ENCODE measurements around the gene SYT9.

SYT9 gene, protein sequence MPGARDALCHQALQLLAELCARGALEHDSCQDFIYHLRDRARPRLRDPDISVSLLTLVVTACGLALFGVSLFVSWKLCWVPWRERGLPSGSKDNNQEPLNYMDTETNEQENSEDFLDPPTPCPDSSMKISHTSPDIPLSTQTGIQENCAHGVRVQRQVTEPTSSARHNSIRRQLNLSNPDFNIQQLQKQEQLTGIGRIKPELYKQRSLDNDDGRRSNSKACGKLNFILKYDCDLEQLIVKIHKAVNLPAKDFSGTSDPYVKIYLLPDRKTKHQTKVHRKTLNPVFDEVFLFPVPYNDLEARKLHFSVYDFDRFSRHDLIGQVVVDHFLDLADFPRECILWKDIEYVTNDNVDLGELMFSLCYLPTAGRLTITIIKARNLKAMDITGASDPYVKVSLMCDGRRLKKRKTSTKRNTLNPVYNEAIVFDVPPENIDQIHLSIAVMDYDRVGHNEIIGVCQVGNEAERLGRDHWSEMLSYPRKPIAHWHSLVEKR

DNA sequence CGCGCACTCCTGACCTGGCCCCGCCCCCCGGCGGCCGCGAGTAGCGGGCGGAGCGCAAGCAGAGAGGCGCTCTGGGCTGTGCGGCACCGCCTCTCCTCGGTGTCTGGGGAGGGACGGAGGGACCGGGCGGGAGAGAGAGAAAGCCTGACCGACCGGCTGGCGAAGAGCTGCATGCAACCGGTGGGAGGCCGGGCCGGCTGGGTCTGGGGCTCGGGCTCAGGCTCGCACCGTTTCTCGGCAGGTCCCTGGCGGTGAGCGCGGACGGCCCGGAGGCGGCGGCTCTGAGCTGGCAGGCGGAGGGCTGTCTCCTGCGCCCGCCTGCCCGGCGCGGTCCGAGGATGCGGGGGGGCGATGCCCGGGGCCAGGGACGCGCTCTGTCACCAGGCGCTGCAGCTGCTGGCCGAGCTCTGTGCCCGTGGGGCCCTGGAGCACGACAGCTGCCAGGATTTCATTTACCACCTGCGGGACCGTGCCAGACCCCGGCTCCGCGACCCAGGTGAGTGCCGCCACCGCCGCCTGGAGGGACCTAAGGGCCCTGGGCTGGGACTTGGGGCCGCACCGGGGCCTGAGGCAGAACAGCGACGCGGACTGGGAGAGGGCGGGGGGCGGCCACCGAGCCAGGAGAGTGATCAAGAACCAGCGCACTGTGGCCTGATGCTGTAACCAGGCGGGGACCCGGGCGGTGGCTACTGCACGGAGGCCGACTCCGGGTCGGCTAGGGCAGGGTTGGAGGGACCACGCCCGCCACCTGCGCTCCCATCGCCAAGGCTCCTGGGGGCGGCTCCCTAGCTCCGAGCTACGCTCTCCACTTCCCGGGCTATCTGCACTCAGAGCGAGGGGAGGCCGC, at the start of gene SYT9:
TSS of gene SYT9 (plus strand) at position 69 of the 847 bp plus-strand sequence. CDS start at position 352, 283 bp downstream.
- DNase-seq: peak; percentile 87
- no peaks in the 10 kb centered on the region for H3K4me1 Mint-ChIP-seq
- no peaks in the 10 kb centered on the region for H3K36me3 Mint-ChIP-seq (ENCODE audit: low read depth)
- H3K4me3 Mint-ChIP-seq: peak within 1 kb of the TSS; percentile 84
- TF ChIP-seq, protein P1, sequence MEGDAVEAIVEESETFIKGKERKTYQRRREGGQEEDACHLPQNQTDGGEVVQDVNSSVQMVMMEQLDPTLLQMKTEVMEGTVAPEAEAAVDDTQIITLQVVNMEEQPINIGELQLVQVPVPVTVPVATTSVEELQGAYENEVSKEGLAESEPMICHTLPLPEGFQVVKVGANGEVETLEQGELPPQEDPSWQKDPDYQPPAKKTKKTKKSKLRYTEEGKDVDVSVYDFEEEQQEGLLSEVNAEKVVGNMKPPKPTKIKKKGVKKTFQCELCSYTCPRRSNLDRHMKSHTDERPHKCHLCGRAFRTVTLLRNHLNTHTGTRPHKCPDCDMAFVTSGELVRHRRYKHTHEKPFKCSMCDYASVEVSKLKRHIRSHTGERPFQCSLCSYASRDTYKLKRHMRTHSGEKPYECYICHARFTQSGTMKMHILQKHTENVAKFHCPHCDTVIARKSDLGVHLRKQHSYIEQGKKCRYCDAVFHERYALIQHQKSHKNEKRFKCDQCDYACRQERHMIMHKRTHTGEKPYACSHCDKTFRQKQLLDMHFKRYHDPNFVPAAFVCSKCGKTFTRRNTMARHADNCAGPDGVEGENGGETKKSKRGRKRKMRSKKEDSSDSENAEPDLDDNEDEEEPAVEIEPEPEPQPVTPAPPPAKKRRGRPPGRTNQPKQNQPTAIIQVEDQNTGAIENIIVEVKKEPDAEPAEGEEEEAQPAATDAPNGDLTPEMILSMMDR (IDR thresholded peaks at IDR 0.05): no peak
- H3K27ac Mint-ChIP-seq: no peak within 1 kb of the TSS
- peaks cover 15% of the 10 kb centered on the region for H3K9me3 Mint-ChIP-seq
- peaks cover 89% of the 10 kb centered on the region for H3K27me3 Mint-ChIP-seq (ENCODE audit: low read depth, poor library complexity)

DNA sequence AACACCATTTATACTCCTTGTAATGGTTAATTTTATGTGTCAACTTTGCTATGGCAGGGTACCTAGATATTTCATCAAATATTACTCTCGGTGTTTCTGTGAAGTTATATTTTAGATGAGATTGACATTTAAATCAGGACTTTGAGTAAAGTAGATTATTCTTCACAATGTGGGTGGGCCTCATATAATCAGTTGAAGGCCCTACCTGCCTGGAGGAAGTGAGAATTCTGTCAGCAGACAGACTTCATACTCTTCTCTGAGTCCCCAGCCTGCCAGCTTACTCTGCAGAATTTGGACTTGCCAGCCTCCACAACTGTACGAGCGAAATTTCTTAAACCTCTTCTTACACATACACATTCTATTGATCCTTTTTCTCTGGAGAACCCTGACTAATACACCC, 49.3 kb upstream of the SYT9 start:
- Mint-ChIP-seq H3K4me3 (no peak overlapping the region), H3K4me1 (no peaks in the 10 kb centered on the region), H3K9me3 (no peaks in the 10 kb centered on the region), H3K27me3 (ENCODE audit: low read depth, poor library complexity) (peaks cover 16% of the 10 kb centered on the region), H3K36me3 (ENCODE audit: low read depth) (no peaks in the 10 kb centered on the region), H3K27ac (no peak overlapping the region)
- TF ChIP-seq, protein P1 (IDR thresholded peaks at IDR 0.05): no peak
- no peak for DNase-seq

DNA sequence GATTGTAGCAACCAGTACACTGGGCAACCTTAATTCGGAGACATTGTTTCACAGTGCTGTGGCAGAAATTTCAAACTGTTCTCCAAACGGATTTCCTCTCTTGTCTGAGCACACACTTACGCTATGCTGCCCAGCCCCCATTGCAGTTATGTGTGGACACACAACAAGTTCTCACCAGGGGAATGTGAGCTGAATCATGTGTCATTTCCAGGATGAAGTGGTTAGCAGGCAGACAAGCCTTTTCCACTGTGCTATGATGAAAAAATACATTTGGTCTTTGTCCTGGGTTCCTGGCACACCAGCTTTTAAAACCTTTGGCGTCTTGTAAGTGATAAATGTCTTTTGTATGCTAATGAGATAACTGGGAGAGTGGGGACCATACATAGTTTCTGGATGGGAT, 46.9 kb upstream of the SYT9 start:
- H3K36me3 Mint-ChIP-seq (ENCODE audit: low read depth): no peaks in the 10 kb centered on the region
- no peaks in the 10 kb centered on the region for H3K9me3 Mint-ChIP-seq
- no peaks in the 10 kb centered on the region for H3K4me1 Mint-ChIP-seq
- peaks cover 16% of the 10 kb centered on the region for H3K27me3 Mint-ChIP-seq (ENCODE audit: low read depth, poor library complexity)
- no peak overlapping the region for H3K27ac Mint-ChIP-seq
- no peak overlapping the region for H3K4me3 Mint-ChIP-seq
- no peak for DNase-seq
- TF ChIP-seq, protein P1 (IDR thresholded peaks at IDR 0.05): no peak

DNA sequence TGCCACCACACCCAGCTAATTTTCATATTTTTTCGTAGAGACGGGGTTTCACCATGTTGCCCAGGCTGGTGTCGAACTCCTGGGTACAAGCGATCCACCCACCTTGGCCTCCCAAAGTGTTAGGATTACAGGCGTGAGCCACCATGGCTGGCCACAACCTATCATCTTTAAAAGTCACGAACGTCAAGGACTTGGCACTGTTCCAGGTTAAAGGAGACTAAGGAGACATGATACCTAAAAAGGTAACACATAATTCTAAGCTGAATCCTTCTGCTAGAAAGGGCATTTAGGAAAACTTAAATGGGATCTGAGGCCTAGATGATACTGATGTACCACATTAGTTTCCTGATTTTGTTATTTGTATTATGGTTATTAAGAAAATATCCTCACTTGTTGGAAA, 43.3 kb upstream of the SYT9 start:
- Mint-ChIP-seq H3K4me3 (no peak overlapping the region), H3K9me3 (no peaks in the 10 kb centered on the region), H3K36me3 (ENCODE audit: low read depth) (no peaks in the 10 kb centered on the region), H3K27me3 (ENCODE audit: low read depth, poor library complexity) (peaks cover 27% of the 10 kb centered on the region), H3K4me1 (no peaks in the 10 kb centered on the region), H3K27ac (no peak overlapping the region)
- TF ChIP-seq, protein P1 (IDR thresholded peaks at IDR 0.05): no peak
- DNase-seq: no peak

DNA sequence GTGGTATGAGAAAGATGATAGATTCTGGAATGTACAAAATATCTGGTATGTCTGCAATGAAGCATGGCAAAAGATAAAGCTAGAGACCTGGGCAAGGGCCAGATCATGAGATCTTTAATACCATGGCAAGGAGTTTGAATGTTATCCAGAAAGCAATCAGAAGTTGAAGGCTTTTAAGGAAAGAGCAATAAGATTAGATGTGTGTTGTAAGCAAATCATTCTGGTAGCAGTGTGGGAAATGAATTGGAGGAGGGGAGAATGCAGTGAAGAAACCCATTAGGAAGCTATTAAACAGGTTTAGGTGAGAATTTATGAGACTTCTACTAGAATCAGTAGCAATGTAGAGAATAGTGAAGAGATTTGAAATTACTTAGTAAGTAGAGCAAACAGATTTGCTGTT, 32.2 kb upstream of the SYT9 start:
- Mint-ChIP-seq H3K4me1 (peaks cover 5% of the 10 kb centered on the region), H3K9me3 (no peaks in the 10 kb centered on the region), H3K27ac (no peak overlapping the region), H3K27me3 (ENCODE audit: low read depth, poor library complexity) (peaks cover 85% of the 10 kb centered on the region), H3K4me3 (no peak overlapping the region), H3K36me3 (ENCODE audit: low read depth) (no peaks in the 10 kb centered on the region)
- TF ChIP-seq, protein P1 (IDR thresholded peaks at IDR 0.05): no peak
- no peak for DNase-seq
